ENCODE measurements around the gene NIBAN1.
A peak's percentile ranks its signal among the peaks of the same experiment; 100 is the strongest.

NIBAN1 gene

DNA sequence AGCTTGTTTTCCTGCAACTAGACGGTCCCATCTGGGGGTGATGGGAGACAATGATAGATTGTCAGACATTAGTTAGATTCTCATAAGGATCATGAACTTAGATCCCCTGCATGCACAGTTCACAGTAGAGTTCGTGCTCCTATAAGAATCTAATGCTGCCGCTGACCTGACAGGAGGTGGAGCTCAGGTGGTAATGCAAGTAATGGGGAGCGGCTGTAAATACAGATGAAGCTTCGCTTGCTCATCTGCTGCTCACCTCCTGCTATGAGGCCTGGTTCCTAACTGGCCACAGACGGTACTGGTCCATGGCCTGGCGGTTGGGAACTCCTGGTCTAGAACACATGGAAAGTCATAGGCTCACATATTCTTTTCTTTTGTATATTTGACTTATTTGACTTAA lies 42.0 kb downstream of the NIBAN1 start:
- H3K36me3 ChIP-seq (ENCODE audit: insufficient read depth, low read length): peaks cover 9% of the 10 kb centered on the region; the same call in 1 of the 2 replicates
- no peak overlapping the region for H3K9ac ChIP-seq (ENCODE audit: insufficient read length)
- H3K4me3 ChIP-seq: no peak overlapping the region
- H3K9me3 ChIP-seq (ENCODE audit: low read depth, low read length): no peaks in the 10 kb centered on the region
- no peak for DNase-seq (ENCODE audit: low read depth, low spot score)
- TF ChIP-seq EZH2 (IDR thresholded peaks at IDR 0.05): no peak
- no peak for TF ChIP-seq FOXP2 (optimal IDR thresholded peaks at IDR 0.05; ENCODE audit: control extremely low read depth, extremely low read length, insufficient read depth)
- H3K27ac ChIP-seq: no peak overlapping the region

DNA sequence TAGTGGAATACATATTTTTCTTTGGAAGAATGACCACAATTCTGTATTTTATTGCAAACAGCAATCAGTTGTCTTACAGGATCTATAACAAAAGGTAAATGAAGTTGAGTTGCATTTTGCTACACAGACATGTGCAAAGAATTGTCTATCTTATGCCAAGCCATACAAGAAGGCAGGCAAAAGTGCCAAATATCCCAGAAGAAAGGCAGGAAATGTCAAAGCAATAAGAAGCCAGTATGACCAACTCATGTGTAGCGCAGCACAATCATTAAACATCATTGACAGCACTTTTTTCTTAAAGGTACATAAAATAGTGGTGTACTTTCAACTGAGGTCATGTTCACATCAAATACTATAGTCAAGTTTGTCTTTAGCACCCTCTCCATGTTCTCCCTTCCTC lies 42.7 kb downstream of the NIBAN1 start:
- H3K9ac ChIP-seq (ENCODE audit: insufficient read length): no peak overlapping the region
- H3K4me3 ChIP-seq: no peak overlapping the region
- H3K27ac ChIP-seq: no peak overlapping the region
- DNase-seq (ENCODE audit: low read depth, low spot score): no peak
- H3K36me3 ChIP-seq (ENCODE audit: insufficient read depth, low read length): peaks cover 9% of the 10 kb centered on the region; the same call in 1 of the 2 replicates
- no peaks in the 10 kb centered on the region for H3K9me3 ChIP-seq (ENCODE audit: low read depth, low read length)
- TF ChIP-seq POLR2AphosphoS5 (IDR thresholded peaks at IDR 0.05; ENCODE audit: borderline replicate concordance, low read depth, low read length): no peak

DNA sequence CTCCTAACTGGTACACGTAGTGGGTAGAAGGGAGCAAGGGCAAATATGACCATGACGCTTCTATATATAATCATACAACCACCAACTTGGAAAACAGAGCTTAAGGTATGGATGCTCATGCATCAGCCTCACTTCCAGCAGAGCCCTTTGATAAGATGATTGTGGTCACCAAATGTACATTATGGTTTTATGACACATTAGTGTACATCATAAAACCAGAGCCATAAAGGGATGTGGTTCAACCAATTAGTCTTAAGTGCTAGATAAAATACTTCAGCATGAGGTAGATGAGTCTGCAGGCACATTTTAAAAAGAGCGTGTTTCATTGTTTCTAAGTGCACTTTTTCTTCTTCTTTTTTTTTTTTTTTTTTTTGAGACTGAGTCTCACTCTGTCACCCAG lies 43.7 kb downstream of the NIBAN1 start:
- peaks cover 9% of the 10 kb centered on the region; the same call in 1 of the 2 replicates for H3K36me3 ChIP-seq (ENCODE audit: insufficient read depth, low read length)
- H3K9me3 ChIP-seq (ENCODE audit: low read depth, low read length): no peaks in the 10 kb centered on the region
- H3K4me3 ChIP-seq: no peak overlapping the region
- H3K9ac ChIP-seq (ENCODE audit: insufficient read length): no peak overlapping the region
- TF ChIP-seq FOXP2 (optimal IDR thresholded peaks at IDR 0.05; ENCODE audit: control extremely low read depth, extremely low read length, insufficient read depth): no peak
- TF ChIP-seq EZH2 (IDR thresholded peaks at IDR 0.05): no peak
- no peak for TF ChIP-seq POLR2AphosphoS5 (IDR thresholded peaks at IDR 0.05; ENCODE audit: borderline replicate concordance, low read depth, low read length)
- no peak for DNase-seq (ENCODE audit: low read depth, low spot score)
- no peak overlapping the region for H3K27ac ChIP-seq

DNA sequence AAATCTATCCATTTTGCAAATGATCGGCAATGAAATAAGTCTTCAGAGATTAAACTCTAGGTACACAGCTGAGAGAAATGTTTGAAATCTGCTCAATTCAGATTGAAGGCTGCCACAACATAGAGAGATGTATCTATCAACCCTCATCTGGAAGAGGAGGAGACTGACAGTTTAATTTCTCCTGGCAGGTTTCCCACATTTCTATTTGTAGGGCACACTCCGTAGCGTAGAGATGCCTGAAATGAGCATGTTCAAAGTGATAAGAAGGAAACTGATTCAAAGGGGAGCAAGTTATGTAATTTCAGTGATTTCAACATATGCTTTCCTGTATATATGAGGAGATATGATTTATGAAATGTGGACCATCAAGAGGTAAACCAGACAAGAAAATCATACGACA lies 44.1 kb downstream of the NIBAN1 start:
- H3K36me3 ChIP-seq (ENCODE audit: insufficient read depth, low read length): peaks cover 9% of the 10 kb centered on the region; the same call in 1 of the 2 replicates
- no peaks in the 10 kb centered on the region for H3K9me3 ChIP-seq (ENCODE audit: low read depth, low read length)
- TF ChIP-seq POLR2AphosphoS5 (IDR thresholded peaks at IDR 0.05; ENCODE audit: borderline replicate concordance, low read depth, low read length): no peak
- no peak for TF ChIP-seq FOXP2 (optimal IDR thresholded peaks at IDR 0.05; ENCODE audit: control extremely low read depth, extremely low read length, insufficient read depth)
- no peak for TF ChIP-seq EZH2 (IDR thresholded peaks at IDR 0.05)
- H3K4me3 ChIP-seq: no peak overlapping the region
- no peak overlapping the region for H3K27ac ChIP-seq
- no peak overlapping the region for H3K9ac ChIP-seq (ENCODE audit: insufficient read length)
- no peak for DNase-seq (ENCODE audit: low read depth, low spot score)

DNA sequence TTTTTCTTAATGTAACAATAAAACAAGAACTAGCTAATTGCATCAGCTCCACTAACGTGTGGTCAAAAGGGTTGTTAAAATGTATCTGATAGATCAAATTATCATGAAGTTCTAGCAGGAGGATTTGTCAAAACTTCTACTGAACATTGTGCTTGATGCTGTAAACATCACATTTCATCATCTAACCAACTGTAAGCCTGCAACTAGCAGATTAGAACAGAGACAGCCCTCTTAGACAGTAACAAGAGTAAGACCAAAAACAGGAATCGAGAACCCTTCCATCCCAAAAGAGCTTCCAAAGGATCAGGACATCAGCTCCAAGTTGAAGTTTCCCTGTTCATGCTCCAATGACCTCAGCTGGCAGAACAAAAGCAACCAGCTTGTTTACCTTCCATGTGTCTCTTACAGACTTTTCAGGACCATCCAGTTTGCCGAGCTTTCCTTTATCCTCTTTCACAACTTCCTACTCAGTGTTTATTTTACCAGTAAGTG lies 44.6 kb downstream of the NIBAN1 start:
- H3K4me3 ChIP-seq: no peak overlapping the region
- no peaks in the 10 kb centered on the region for H3K9me3 ChIP-seq (ENCODE audit: low read depth, low read length)
- TF ChIP-seq POLR2AphosphoS5 (IDR thresholded peaks at IDR 0.05; ENCODE audit: borderline replicate concordance, low read depth, low read length) (no peak), EZH2 (IDR thresholded peaks at IDR 0.05) (no peak), FOXP2 (optimal IDR thresholded peaks at IDR 0.05; ENCODE audit: control extremely low read depth, extremely low read length, insufficient read depth) (no peak)
- H3K36me3 ChIP-seq (ENCODE audit: insufficient read depth, low read length): peaks cover 9% of the 10 kb centered on the region; the same call in 1 of the 2 replicates
- 0 out of 2 replicates have a peak overlapping the region, but pooled peaks have one; percentile 7 for H3K27ac ChIP-seq
- H3K9ac ChIP-seq (ENCODE audit: insufficient read length): no peak overlapping the region
- DNase-seq (ENCODE audit: low read depth, low spot score): no peak

DNA sequence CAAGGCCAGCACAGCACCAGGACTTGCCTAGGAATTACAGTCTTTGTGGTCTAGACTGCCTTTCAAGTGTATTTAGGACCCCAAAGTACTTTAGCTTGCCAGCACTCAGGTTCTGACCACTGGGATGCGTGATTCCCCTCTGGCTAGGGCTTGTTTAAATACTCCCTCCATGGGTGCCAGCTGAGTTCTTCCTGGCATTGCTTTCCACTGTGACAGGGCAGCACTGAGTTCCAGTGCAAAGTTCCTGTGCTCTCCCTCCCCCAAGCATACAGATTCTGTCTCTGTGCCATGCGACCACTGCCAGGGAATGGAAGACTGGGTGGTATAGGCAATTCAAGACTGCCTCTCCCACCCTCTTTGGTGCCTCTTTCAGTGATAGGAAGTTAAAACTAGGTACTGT lies 45.9 kb downstream of the NIBAN1 start:
- Histone ChIP-seq H3K27ac (no peak overlapping the region), H3K9me3 (ENCODE audit: low read depth, low read length) (no peaks in the 10 kb centered on the region), H3K9ac (ENCODE audit: insufficient read length) (no peak overlapping the region), H3K36me3 (ENCODE audit: insufficient read depth, low read length) (no peaks in the 10 kb centered on the region; the same call in 1 of the 2 replicates), H3K4me3 (no peak overlapping the region)
- TF ChIP-seq EZH2 (IDR thresholded peaks at IDR 0.05) (no peak), POLR2AphosphoS5 (IDR thresholded peaks at IDR 0.05; ENCODE audit: borderline replicate concordance, low read depth, low read length) (no peak), FOXP2 (optimal IDR thresholded peaks at IDR 0.05; ENCODE audit: control extremely low read depth, extremely low read length, insufficient read depth) (no peak)
- DNase-seq (ENCODE audit: low read depth, low spot score): no peak

Measured in SK-N-MC (cell line).